Gastrocnemius medialis (tissue), 4 donors: ENCODE measurements around the gene MARCHF10.

Source experiments
- POLR2A ChIP-seq, 2 donors: fragments of 450-650 bp; IDR thresholded peaks; one replicate each; pipeline ENCODE4 v1.6.1; 2017; ENCODE audit warnings: antibody characterized with exemption in 2 of 2, mild to moderate bottlenecking in 2 of 2, moderate library complexity in 2 of 2
- TF ChIP-seq, protein P1 (sequence below), 5 experiments: fragments of 450-650 bp in 3 of 5; fragments of 200-600 bp in 2 of 5; sonication (generic) in 2 of 5; IDR thresholded peaks in 4 of 5; conservative IDR thresholded peaks in 1 of 5; 1 replicate in 4 of 5; 2 replicates in 1 of 5; pipeline ENCODE4 v1.5.1; 2016 to 2019; ENCODE audit warnings: antibody characterized with exemption in 5 of 5, mild to moderate bottlenecking in 3 of 5, moderate library complexity in 3 of 5

GRCh38 chr17:62687997-62688396 lies 120.1 kb downstream of the MARCHF10 start:
- TF ChIP-seq, protein P1, sequence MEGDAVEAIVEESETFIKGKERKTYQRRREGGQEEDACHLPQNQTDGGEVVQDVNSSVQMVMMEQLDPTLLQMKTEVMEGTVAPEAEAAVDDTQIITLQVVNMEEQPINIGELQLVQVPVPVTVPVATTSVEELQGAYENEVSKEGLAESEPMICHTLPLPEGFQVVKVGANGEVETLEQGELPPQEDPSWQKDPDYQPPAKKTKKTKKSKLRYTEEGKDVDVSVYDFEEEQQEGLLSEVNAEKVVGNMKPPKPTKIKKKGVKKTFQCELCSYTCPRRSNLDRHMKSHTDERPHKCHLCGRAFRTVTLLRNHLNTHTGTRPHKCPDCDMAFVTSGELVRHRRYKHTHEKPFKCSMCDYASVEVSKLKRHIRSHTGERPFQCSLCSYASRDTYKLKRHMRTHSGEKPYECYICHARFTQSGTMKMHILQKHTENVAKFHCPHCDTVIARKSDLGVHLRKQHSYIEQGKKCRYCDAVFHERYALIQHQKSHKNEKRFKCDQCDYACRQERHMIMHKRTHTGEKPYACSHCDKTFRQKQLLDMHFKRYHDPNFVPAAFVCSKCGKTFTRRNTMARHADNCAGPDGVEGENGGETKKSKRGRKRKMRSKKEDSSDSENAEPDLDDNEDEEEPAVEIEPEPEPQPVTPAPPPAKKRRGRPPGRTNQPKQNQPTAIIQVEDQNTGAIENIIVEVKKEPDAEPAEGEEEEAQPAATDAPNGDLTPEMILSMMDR (IDR thresholded peaks at IDR 0.05 in 4 of 5, conservative IDR thresholded peaks at IDR 0.05 in 1 of 5), result no peak
- TF ChIP-seq POLR2A (IDR thresholded peaks at IDR 0.05), result no peak
